GM18526 (cell line): ENCODE measurements around the gene SNTN.

Source experiments
- POLR2A ChIP-seq: IDR thresholded peaks from 3 replicates; pipeline ENCODE4 v1.6.1; 2011; ENCODE audit not compliant: insufficient read length; ENCODE audit errors: extremely low read depth

Gene SNTN

DNA sequence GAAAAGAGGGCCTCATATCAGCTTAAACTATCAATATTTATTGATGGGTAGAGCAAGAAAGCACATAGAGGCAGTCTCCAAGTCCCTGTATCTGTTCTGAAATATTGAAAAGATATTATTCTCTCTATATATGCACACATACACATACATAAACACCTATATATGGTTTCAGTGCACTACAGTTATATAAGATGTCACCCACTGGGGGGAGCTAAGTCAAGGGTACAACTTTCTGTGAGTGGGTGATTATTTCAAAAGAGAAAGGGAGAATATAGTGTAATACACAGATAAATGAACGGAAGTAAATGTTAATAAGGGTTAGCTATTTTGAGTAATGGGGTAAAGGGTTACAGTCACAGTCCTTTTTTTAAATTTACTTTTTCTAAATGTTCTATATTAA lies 8.8 kb downstream of the SNTN start:
- no peak for TF ChIP-seq POLR2A

DNA sequence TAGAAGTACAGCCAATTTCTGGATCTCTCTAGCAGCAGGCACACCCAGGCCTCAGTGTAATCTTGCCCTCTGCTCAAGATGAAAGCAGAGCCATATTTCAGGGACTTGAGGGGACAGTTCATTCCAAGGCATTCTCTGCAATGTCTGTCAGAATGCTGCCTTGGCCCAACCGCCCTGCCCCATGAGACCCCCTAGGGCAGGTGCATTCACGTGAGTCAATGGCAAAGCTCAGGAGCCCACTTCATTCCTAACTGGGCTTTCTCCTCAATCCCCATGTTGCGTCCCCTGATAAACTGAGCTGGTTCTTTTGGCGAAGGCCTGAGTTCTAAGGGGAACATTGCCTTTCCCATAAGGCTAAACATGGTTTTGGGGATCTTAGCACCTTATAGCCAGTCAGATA lies 9.5 kb downstream of the SNTN start:
- TF ChIP-seq POLR2A: no peak

DNA sequence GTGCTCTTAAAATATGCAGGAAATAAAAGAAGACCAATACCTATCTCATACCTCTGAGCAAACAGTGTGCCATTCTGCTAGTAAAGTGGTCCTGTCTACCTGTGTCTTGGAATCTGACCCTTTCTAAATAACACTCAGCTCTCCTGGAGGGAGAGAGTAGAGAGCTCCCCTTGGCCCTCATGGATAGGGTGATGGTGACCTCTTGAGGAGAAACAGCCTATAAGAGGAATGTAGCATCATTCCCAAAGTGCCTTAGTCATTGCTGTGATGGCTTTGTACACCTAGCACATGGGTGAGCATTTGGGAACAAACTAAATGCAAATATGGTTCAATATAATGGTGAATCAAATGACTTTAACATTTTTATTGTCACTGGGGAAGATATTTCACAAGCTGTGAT lies 10.0 kb downstream of the SNTN start:
- TF ChIP-seq POLR2A: no peak

DNA sequence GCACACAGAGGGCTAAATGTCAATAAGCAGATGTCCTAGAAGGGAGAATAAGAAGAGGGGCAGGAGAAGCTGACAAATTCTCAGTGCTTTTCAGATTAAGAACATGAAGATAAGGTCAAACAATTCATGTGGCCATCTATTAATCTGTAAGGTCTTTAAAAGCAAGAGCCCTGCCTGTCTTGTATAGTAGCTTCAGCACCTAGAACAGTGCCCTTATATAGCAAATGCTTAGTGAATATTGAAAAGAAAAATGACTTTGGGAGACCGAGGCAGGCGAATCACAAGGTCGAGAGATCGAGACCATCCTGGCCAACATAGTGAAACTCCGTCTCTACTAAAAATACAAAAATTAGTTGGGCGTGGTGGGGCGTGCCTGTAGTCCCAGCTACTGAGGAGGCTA lies 18.1 kb downstream of the SNTN start:
- no peak for TF ChIP-seq POLR2A

DNA sequence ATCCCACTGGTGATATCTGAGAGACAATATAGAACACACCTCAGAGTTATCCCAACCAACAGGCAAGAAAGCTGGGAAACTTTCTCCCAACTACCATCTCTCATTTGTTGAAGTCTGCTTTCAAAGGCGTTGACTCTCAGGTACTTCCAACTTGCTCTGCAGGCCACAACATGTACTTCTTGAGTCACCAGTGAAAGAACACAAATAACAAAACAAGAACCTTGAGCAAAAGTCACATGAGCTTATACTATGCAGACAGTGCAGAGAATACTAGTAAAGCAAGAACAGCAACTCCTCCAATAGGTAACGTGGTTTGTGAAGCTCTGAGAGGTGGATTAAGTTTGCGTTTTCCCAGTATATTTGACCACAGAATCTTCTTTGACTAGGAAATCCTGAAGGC lies 20.6 kb downstream of the SNTN start:
- TF ChIP-seq POLR2A: no peak

DNA sequence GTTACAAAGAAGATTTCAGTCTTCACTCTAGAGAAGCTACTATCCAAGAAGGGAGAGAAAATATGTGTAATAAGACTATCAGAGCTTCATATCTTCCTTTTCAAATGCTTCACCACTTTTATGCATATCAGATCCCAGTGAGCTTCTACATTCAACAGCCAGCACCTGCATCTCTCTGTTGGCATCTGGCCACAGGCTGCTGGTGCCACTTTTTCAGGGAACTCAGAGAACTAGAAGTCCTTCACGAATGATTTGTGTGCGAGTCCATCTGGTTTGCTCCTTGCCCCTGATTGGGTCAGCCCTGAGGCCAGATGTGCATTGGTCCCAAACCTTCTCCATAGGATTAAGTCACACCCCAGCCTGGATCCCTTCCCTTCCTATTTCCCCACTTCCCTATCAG lies 22.1 kb downstream of the SNTN start:
- no peak for TF ChIP-seq POLR2A

DNA sequence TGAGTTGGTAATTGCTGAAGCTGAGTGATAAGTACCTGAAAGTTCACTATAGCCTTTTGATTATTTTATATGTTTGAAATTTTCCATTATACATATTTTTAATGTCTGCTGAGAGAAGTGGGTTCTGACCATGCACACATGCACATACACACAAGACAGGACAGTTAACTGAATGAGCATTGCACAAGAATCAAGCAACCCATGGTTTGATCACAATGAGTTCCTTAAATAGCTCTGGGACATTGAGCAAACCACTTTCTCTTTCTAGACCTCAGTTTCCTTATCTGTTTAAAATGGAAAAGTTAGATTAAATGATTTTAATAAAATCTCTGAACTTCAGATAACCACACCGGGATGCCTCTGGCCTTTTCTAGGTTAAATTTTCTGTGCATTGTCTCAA lies 26.7 kb downstream of the SNTN start:
- TF ChIP-seq POLR2A: no peak

DNA sequence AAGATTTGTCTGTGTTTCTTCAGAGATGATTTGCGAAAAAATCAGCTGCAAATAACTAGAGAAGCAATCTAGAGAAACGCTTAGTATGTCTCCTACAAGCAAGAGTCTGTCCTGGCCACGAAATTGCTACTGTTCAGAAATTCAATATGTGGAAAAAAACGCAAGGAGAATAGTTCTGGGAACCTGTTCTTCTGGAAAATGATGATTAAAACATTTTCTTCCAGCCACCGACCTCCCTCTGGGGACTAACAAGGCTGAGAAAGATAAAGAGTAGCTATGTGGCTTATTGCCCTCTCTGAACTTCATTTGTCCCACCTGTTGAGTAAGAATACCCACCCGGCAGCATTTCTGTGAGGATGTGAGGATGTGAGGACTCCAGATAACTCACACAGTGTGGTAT lies 31.6 kb downstream of the SNTN start:
- TF ChIP-seq POLR2A: no peak

DNA sequence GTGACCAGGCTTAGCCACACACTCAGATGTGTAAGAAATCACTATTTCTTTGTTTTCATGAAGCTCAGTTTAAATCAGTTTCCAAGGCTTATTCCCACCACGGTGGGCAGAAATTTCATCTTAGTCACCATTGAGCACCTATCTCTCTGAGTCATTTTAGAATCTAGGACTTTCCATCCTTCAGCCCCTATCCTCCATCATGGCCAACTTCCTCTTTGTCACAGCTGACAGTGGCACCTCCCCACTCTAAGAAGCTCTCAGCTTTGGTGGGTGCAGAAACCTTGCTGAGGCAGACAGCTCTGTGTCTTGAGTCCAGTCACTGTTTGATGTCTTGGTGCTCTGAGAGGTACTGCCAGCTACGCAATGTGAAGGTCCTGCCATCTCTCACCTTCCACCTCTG lies 32.9 kb downstream of the SNTN start:
- TF ChIP-seq POLR2A: no peak

DNA sequence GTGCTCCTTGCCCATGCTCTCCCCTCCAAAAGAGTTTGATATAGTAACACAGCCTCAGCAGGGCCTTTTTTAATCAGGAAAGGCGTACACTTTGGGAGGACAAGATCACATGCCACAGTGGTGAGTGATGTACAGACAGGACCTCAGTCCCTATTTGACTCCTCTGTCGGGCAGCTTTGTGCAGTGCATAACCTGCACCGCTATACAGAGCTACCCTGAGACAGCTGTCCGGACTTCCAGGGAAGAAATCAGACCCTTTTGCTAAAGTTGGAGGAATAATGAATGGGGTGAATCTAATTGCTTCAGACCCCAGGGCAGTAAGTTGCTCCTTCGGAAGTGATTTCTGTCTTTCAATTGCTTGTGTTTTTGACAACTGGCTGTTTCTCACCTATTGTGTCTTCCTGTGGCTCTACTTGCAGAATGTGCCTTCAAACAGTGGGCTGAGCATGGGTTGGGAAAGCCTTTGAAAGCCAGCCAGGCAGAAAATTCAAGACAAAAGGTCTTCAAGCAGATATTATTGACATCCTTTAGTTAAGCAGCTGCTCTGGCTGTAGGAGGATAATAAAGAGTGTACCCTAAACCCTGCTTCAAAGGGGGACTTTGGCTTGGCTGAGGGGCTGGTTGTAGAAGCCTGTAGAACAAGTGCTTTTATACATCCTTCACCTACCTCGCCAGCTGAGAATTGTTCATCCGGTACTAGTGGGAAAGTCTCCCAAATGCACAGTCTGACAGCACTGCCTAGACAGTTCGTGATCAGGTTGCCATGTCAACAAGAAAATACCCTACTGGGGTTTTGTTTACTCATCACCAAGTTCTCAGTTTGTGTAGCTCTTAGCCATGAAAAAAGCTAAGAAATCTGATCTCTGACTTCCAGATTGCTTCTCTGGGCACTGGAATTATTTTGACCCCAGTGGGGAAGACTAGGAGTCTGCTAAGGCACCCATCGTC lies 35.1 kb downstream of the SNTN start:
- TF ChIP-seq POLR2A: no peak

DNA sequence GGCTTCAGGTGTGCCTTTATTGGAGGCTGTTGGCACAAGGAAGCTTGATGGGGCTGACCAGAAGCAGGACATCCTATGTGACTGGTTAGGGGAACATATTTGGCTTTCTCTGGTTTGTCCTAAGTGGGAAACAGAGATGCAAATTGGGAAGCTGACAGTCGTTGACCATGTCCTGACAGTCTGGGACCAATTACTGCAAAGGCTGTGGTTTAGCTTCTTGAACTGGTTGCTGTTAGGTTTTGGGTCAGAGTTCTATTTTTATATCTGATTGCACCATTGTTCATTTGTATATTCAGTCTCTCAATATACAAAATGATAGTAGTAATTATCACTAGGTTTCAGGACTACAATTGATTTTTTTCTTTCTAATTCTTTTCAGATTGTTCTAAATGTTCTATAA lies 36.8 kb downstream of the SNTN start:
- TF ChIP-seq POLR2A: no peak

DNA sequence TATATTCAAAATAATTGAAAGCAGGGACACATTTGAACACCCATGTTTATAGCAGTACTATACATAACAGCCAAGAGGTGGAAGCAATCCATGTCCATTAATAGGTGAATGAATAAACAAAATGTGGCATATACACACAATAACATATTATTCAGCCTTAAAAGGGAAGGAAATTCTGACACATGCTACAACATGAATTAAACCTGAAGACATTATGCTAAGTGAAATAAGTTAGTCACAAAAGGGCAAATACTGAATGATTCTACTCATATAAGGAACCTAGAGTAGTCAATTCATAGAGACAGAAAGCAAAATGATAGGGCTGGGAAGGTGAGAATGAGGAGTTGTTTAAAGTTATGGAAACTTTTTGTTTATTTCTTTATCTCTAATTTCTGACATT lies 40.9 kb downstream of the SNTN start:
- TF ChIP-seq POLR2A: no peak

DNA sequence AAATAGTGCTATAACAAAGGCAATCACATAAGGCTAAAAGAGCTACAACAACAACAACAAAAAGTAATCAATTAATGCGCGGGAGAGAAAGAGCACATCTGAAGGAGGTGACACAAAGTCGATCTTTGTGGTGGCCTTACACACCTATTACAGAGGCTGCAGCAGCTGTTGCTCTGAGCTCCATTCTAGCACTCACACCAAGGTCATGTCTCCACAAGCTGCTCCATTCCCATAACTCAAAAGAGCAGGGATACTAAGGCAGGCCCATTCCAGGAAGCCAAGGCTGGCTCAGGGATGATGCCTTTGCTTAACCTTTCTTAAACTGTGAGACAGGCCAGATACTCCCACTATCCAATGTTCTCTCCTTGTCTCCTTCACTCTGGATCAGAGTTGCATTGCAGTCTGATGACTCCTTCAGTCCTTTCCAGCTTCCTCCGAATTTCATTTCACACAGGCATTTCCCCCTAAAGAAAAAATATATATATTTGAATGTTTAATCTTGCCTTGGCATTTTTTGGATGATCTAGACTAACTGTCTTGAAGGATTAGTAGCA lies 52.7 kb downstream of the SNTN start:
- TF ChIP-seq POLR2A: no peak

DNA sequence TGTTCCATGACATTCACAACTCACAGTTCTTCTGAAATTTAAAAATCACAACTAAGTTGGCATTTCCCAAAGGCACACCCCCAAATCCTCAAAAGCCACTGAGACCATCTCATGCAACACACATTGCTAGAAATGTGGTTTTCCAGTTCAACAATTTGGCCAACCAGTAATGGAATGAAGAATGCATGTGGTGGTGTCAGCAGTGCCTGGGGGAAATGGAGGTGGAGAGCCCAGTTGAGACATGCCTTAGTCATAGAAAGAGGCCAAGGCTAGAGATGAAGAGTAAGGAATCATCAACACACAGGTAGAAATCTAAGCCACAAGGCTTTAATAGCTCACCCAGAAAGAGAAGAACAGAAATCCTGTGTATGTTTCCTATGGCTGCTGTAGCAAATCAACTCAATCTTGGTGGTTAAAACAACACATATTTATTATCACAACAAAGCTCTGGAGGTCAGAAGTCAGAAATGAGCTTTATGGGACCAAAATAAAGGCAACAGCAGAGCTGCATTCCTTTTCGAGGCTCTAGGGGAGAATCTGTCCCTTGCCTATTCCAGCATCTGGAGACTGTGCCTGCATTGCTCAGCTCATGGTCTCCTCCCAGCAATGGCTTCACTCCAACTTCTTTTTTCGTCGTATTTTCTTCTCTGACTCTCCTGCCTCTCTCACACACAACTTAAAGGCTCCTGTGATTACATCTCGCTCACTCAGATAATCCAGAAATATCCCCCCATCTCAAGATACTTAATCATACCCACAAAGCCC lies 54.0 kb downstream of the SNTN start:
- TF ChIP-seq POLR2A: no peak

DNA sequence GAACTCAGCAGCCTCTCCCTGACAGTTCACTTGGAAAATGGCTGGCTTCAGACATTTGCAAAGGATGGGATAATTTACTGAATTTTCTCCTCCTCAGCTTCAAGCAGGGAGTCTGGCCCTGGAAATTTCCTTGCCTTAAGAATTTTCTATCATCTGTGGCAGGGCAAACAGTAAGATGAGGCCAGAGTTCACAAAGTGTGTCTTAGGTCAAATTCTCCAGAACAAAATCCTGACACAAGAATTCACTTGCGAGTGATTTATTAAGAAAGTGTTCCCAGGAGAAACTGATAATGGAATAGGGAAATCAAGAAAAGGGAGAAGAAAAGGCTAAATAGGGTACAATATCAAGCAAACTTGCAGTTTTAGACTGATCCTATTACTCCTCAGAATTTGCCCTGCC lies 55.3 kb downstream of the SNTN start:
- no peak for TF ChIP-seq POLR2A

DNA sequence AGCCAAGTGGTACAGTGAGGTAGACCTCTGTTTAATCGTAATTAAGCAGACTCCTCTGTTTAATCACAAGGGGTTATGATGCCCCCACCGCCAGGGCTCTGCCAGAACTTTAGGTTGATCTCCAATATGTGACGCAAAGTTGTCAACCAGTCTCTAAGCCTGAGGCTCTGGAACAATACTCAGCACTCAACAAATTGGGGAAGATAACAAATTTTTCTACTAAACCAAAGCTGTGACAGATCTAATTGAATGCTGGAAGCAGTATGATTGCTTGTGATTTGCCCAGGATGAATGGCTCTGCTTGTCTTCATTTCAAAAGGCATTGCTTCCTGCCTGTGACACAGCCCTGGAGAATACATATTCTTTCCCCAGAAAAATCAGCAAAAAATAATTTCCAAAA lies 57.1 kb downstream of the SNTN start:
- TF ChIP-seq POLR2A: no peak
